RWPE2 (cell line): ENCODE measurements around the gene ADAMTSL2.

Experiments
- ATAC-seq: fragments of 200-7000 bp; cut with Tn5 transposase; 3 replicates; pipeline ENCODE4 v1.9.1; 2021; ENCODE audit warnings: low read depth
- DNase-seq: peaks from one replicate; pipeline ENCODE4 v3.0.0-alpha.2; 2020; ENCODE audit warnings: low spot score
- H3K27ac ChIP-seq: fragments of 450-650 bp; 2 replicates; pipeline ENCODE4 v1.5.1; 2017; ENCODE audit warnings: mild to moderate bottlenecking; ENCODE audit not compliant: poor library complexity, severe bottlenecking
- H3K27me3 ChIP-seq: fragments of 250-450 bp; sonication (Bioruptor Pico); 2 replicates; pipeline ENCODE4 v1.5.1; 2021; ENCODE audit warnings: mild to moderate bottlenecking, moderate library complexity; ENCODE audit not compliant: insufficient read depth, poor library complexity, severe bottlenecking
- H3K36me3 ChIP-seq: fragments of 250-450 bp; sonication (Bioruptor Pico); 2 replicates; pipeline ENCODE4 v1.5.1; 2020; ENCODE audit warnings: low read depth, mild to moderate bottlenecking, moderate library complexity
- H3K4me1 ChIP-seq: fragments of 250-450 bp; sonication (Bioruptor Pico); 2 replicates; pipeline ENCODE4 v1.5.1; 2021; ENCODE audit warnings: mild to moderate bottlenecking, moderate library complexity; ENCODE audit not compliant: insufficient read depth, poor library complexity, severe bottlenecking
- H3K4me3 ChIP-seq: fragments of 250-450 bp; sonication (Bioruptor Pico); 2 replicates; pipeline ENCODE4 v1.5.1; 2021; ENCODE audit warnings: mild to moderate bottlenecking, moderate library complexity; ENCODE audit not compliant: severe bottlenecking
- H3K9me3 ChIP-seq: fragments of 250-450 bp; sonication (Bioruptor Pico); 2 replicates; pipeline ENCODE4 v1.5.1; 2021; ENCODE audit warnings: mild to moderate bottlenecking, moderate library complexity; ENCODE audit not compliant: severe bottlenecking
- CTCF ChIP-seq: fragments of 450-650 bp; IDR thresholded peaks from one replicate; pipeline ENCODE4 v1.5.1; 2017; ENCODE audit warnings: mild to moderate bottlenecking, moderate library complexity; ENCODE audit not compliant: poor library complexity, severe bottlenecking

ADAMTSL2 gene

GRCh38 chr9:133524679-133525228 lies 9.8 kb upstream of the ADAMTSL2 start, which contains the start of gene MYMK:
MYMK (minus strand) TSS chr9:133524959; CDS start chr9:133524844, 115 bp downstream.
- DNase-seq, result no peak
- TF ChIP-seq CTCF, result no peak
- Histone ChIP-seq H3K27me3 (peaks cover 43% of the 10 kb centered on the region), H3K27ac (no peak within 1 kb of the TSS), H3K36me3 (no peaks in the 10 kb centered on the region), H3K4me3 (no peak within 1 kb of the TSS), H3K9me3 (no peaks in the 10 kb centered on the region), H3K4me1 (no peaks in the 10 kb centered on the region)
- ATAC-seq, result no peak

- no peak overlapping the region for H3K4me3 ChIP-seq
- no peak for DNase-seq
- ATAC-seq, result no peak
- peaks cover 52% of the 10 kb centered on the region for H3K27me3 ChIP-seq
- H3K4me1 ChIP-seq, result no peaks in the 10 kb centered on the region
- TF ChIP-seq CTCF, result no peak
- H3K9me3 ChIP-seq, result no peaks in the 10 kb centered on the region
- H3K27ac ChIP-seq, result no peak overlapping the region
- H3K36me3 ChIP-seq, result no peaks in the 10 kb centered on the region
Observed at GRCh38 chr9:133525677-133526076, 8.8 kb upstream of the ADAMTSL2 start.

DNA sequence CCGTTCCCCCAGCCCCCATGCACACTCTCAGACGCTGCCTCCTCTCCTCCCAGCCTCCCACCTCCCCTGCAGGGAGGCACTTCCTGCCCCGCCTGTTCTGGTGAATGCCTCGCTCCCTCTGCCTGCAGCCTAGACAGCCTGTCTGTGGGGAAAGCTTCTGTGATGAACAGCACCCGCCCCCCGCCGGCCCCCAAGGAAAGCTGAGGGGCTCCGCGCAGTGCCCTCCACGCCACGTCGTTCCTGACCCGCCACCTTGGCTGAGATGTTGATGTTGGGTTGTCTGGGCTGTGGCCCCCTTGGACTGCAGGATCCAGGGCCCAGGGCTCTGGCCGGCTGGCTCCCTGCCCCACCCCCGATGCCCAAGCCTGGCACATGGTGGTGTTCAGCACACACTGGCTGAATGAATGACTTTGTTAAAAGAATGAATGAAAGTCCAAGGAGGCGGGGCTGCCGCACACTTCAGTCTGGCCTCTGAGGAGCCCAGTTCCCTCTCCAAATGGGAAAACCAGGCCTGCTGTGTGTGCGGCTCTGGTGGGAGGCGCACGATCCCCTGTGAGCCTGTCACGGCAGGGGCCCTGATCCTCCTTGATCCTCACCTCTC lies 7.7 kb upstream of the ADAMTSL2 start:
- ATAC-seq (no peak), DNase-seq (no peak)
- H3K9me3 ChIP-seq, result no peaks in the 10 kb centered on the region
- no peak overlapping the region for H3K4me3 ChIP-seq
- no peak overlapping the region for H3K27ac ChIP-seq
- no peak for TF ChIP-seq CTCF
- H3K4me1 ChIP-seq, result no peaks in the 10 kb centered on the region
- peaks cover 55% of the 10 kb centered on the region for H3K27me3 ChIP-seq
- no peaks in the 10 kb centered on the region for H3K36me3 ChIP-seq

GRCh38 chr9:133527444-133527920 lies 7.0 kb upstream of the ADAMTSL2 start:
- Histone ChIP-seq H3K27me3 (peaks cover 62% of the 10 kb centered on the region), H3K4me3 (no peak overlapping the region), H3K9me3 (no peaks in the 10 kb centered on the region), H3K27ac (no peak overlapping the region), H3K4me1 (no peaks in the 10 kb centered on the region), H3K36me3 (no peaks in the 10 kb centered on the region)
- DNase-seq (no peak), ATAC-seq (no peak)
- no peak for TF ChIP-seq CTCF
